DOHH2 (cell line): ENCODE results near the gene JAK1.
"Not testable (repeated sequence)": the region's sequence is repeated elsewhere in the genome, so short reads cannot be mapped to it uniquely, and the experiment has no call there.

ENCODE experiments used
- H3F3A ChIP-seq: fragments of 200-600 bp; sonication (generic), shearing (Covaris generic); 2 replicates; pipeline ENCODE4 v1.6.0; 2016; ENCODE audit warnings: antibody characterized with exemption, mild to moderate bottlenecking; ENCODE audit not compliant: control insufficient read depth, insufficient read depth
- H3K27ac ChIP-seq: fragments of 200-600 bp; sonication (generic); 2 replicates; pipeline ENCODE4 v1.5.1; 2014; ENCODE audit warnings: low read depth, mild to moderate bottlenecking, low read length, moderate library complexity
- H3K27me3 ChIP-seq: fragments of 200-600 bp; sonication (generic); 2 replicates; pipeline ENCODE4 v1.6.1; 2014; ENCODE audit warnings: mild to moderate bottlenecking, low read length, mixed read lengths; ENCODE audit not compliant: control insufficient read depth
- H3K36me3 ChIP-seq: fragments of 200-600 bp; sonication (generic); 2 replicates; pipeline ENCODE4 v1.6.1; 2014; ENCODE audit warnings: mild to moderate bottlenecking, low read length, moderate library complexity, mixed read lengths; ENCODE audit not compliant: control insufficient read depth
- H3K4me1 ChIP-seq: fragments of 200-600 bp; sonication (generic); 2 replicates; pipeline ENCODE4 v1.6.1; 2014; ENCODE audit warnings: mild to moderate bottlenecking, low read length, mixed read lengths; ENCODE audit not compliant: control insufficient read depth
- H3K4me2 ChIP-seq: fragments of 200-600 bp; sonication (generic); 2 replicates; pipeline ENCODE4 v1.6.0; 2014; ENCODE audit warnings: mild to moderate bottlenecking, low read length, moderate library complexity
- H3K4me3 ChIP-seq: fragments of 200-600 bp; sonication (generic); 2 replicates; pipeline ENCODE4 v1.5.1; 2014; ENCODE audit warnings: mild to moderate bottlenecking, low read length, mixed read lengths
- H3K79me2 ChIP-seq: fragments of 200-600 bp; sonication (generic); 2 replicates; pipeline ENCODE4 v1.6.1; 2014; ENCODE audit warnings: mild to moderate bottlenecking, low read length, mixed read lengths; ENCODE audit not compliant: control insufficient read depth
- H3K9me2 ChIP-seq: fragments of 200-600 bp; sonication (generic); replicated peaks from 2 replicates; pipeline ENCODE4 v1.6.1; 2014; ENCODE audit warnings: mild to moderate bottlenecking, low read length, mixed read lengths; ENCODE audit not compliant: control insufficient read depth
- H3K9me3 ChIP-seq: fragments of 200-600 bp; sonication (generic); 2 replicates; pipeline ENCODE4 v1.6.1; 2014; ENCODE audit warnings: antibody characterized with exemption, low read length, mixed read lengths; ENCODE audit not compliant: control insufficient read depth, insufficient read depth
- H4K20me1 ChIP-seq: fragments of 200-600 bp; sonication (generic); 2 replicates; pipeline ENCODE4 v1.6.0; 2014; ENCODE audit warnings: low read depth, mild to moderate bottlenecking, antibody characterized with exemption, low read length, moderate library complexity; ENCODE audit not compliant: control insufficient read depth, insufficient read depth
- CTCF ChIP-seq: fragments of 200-600 bp; sonication (generic); IDR thresholded peaks from one replicate; pipeline ENCODE4 v1.5.1; 2014; ENCODE audit warnings: antibody characterized with exemption, mild to moderate bottlenecking, low read depth, low read length; ENCODE audit not compliant: poor library complexity, severe bottlenecking
- EZH2phosphoT487 ChIP-seq: fragments of 200-600 bp; sonication (generic); IDR thresholded peaks from 2 replicates; pipeline ENCODE4 v1.6.1; 2017; ENCODE audit warnings: borderline replicate concordance, mild to moderate bottlenecking, antibody characterized with exemption, low read length, moderate library complexity, mixed read lengths

JAK1 gene

GRCh38 chr1:65001231-65001792 lies 35.0 kb upstream of the JAK1 start:
- H3K36me3 ChIP-seq, result no peaks in the 10 kb centered on the region
- H3K9me3 ChIP-seq, result no peaks in the 10 kb centered on the region
- H3K4me2 ChIP-seq, result peak overlapping the region; percentile 23; the same call in 1 of the 2 replicates
- H3K27me3 ChIP-seq, result peaks cover 50% of the 10 kb centered on the region
- H3K4me3 ChIP-seq, result no peak overlapping the region
- no peaks in the 10 kb centered on the region for H3K79me2 ChIP-seq
- H3K27ac ChIP-seq, result no peak overlapping the region
- no peaks in the 10 kb centered on the region for H3K9me2 ChIP-seq
- no peaks in the 10 kb centered on the region; the same call in 1 of the 2 replicates for H4K20me1 ChIP-seq
- TF ChIP-seq EZH2phosphoT487 (no peak), CTCF (no peak)
- no peaks in the 10 kb centered on the region for H3F3A ChIP-seq
- H3K4me1 ChIP-seq, result peaks cover 28% of the 10 kb centered on the region

- not testable (repeated sequence) for H3K79me2 ChIP-seq, H3K9me3 ChIP-seq, H3K4me3 ChIP-seq, H3K9me2 ChIP-seq, H3K4me2 ChIP-seq, H4K20me1 ChIP-seq, H3K36me3 ChIP-seq, H3F3A ChIP-seq, H3K27ac ChIP-seq
- peaks cover 27% of the 10 kb centered on the region for H3K4me1 ChIP-seq
- H3K27me3 ChIP-seq, result peaks cover 27% of the 10 kb centered on the region
Measured at GRCh38 chr1:64998425-64998948, 32.1 kb upstream of the JAK1 start.

- Histone ChIP-seq H3K4me1 (peaks cover 9% of the 10 kb centered on the region), H3K9me2 (no peaks in the 10 kb centered on the region), H3K4me2 (no peak overlapping the region), H3K9me3 (no peaks in the 10 kb centered on the region), H3K36me3 (no peaks in the 10 kb centered on the region), H3K4me3 (no peak overlapping the region), H3F3A (no peaks in the 10 kb centered on the region), H3K27ac (no peak overlapping the region), H3K79me2 (no peaks in the 10 kb centered on the region), H3K27me3 (peaks cover 9% of the 10 kb centered on the region), H4K20me1 (no peaks in the 10 kb centered on the region)
- TF ChIP-seq CTCF (no peak), EZH2phosphoT487 (no peak)
Measured at GRCh38 chr1:64996541-64997257, 30.4 kb upstream of the JAK1 start.

GRCh38 chr1:64995316-64995715 lies 29.0 kb upstream of the JAK1 start:
- no peaks in the 10 kb centered on the region for H3K27me3 ChIP-seq
- no peak overlapping the region for H3K4me2 ChIP-seq
- no peaks in the 10 kb centered on the region for H4K20me1 ChIP-seq
- no peaks in the 10 kb centered on the region for H3K4me1 ChIP-seq
- TF ChIP-seq CTCF (no peak), EZH2phosphoT487 (no peak)
- H3K9me2 ChIP-seq, result no peaks in the 10 kb centered on the region
- no peaks in the 10 kb centered on the region for H3K79me2 ChIP-seq
- no peaks in the 10 kb centered on the region for H3K9me3 ChIP-seq
- no peak overlapping the region for H3K4me3 ChIP-seq
- no peaks in the 10 kb centered on the region for H3K36me3 ChIP-seq
- H3F3A ChIP-seq, result no peaks in the 10 kb centered on the region
- H3K27ac ChIP-seq, result no peak overlapping the region
